K562 (cell line): ENCODE results near the gene TMEM225B. TPM values are rescaled to one million over a fixed set of nuclear protein-coding genes. Genes with fewer than 3 reads are reported as not detected.

ENCODE experiments used
- ADNP ChIP-seq: fragments of 200-800 bp; sonication (Bioruptor generic); IDR thresholded peaks from 2 replicates; pipeline ENCODE4 v1.6.1; 2016; ENCODE audit warnings: missing genetic modification characterization, missing compliant biosample characterization
- BACH1 ChIP-seq: fragments of 200-800 bp; sonication (Bioruptor generic); IDR thresholded peaks from 2 replicates; pipeline ENCODE4 v1.6.1; 2016; ENCODE audit warnings: missing genetic modification characterization, missing compliant biosample characterization
- BHLHE40 ChIP-seq: IDR thresholded peaks from 2 replicates; pipeline ENCODE4 v1.6.1; 2011; ENCODE audit warnings: low read length, improper control_type of control experiment
- ELK1 ChIP-seq: sonication (generic); formaldehyde crosslinking; IDR thresholded peaks from 2 replicates; pipeline ENCODE4 v1.8.1; 2022; ENCODE audit warnings: missing genetic modification reagents
- HLTF ChIP-seq: fragments of 450-650 bp; IDR thresholded peaks from 2 replicates; pipeline ENCODE4 v1.6.1; 2016
- MECOM ChIP-seq: fragments of 250-450 bp; sonication (Bioruptor Pico); IDR thresholded peaks from 2 replicates; pipeline ENCODE4 v1.8.0; 2022; ENCODE audit warnings: inconsistent platforms
- MXD1 ChIP-seq: fragments of 250-450 bp; sonication (Bioruptor Pico); IDR thresholded peaks from 2 replicates; pipeline ENCODE4 v1.8.0; 2021; ENCODE audit warnings: borderline replicate concordance, mild to moderate bottlenecking, moderate library complexity; ENCODE audit not compliant: poor library complexity, severe bottlenecking
- NR1H2 ChIP-seq: sonication (generic); formaldehyde crosslinking; IDR thresholded peaks from 2 replicates; pipeline ENCODE4 v1.4.0; 2020; ENCODE audit warnings: mild to moderate bottlenecking, missing genetic modification reagents
- POLR2AphosphoS5 ChIP-seq: IDR thresholded peaks from 2 replicates; pipeline ENCODE4 v1.6.1; 2011; ENCODE audit warnings: mild to moderate bottlenecking, low read depth, low read length, moderate library complexity; ENCODE audit not compliant: control insufficient read depth, insufficient read depth
- POLR2H ChIP-seq: IDR thresholded peaks from 2 replicates; pipeline ENCODE4 v1.6.1; 2016; ENCODE audit warnings: missing genetic modification characterization, low read depth, mild to moderate bottlenecking, control low read depth, missing compliant biosample characterization, moderate library complexity
- PRMT5 ChIP-seq: sonication (generic); formaldehyde crosslinking; IDR thresholded peaks from 2 replicates; pipeline ENCODE4 v1.5.0; 2020; ENCODE audit warnings: missing genetic modification reagents
- PTBP1 ChIP-seq: fragments of 200-400 bp; formaldehyde crosslinking; IDR thresholded peaks from 2 replicates; pipeline ENCODE4 v1.6.1; 2017; ENCODE audit warnings: low read depth, low read length
- RB1 ChIP-seq: fragments of 450-650 bp; IDR thresholded peaks from 2 replicates; pipeline ENCODE4 v1.6.1; 2017; ENCODE audit warnings: low read depth, mild to moderate bottlenecking
- SMAD2 ChIP-seq: fragments of 150-350 bp; IDR thresholded peaks from 2 replicates; pipeline ENCODE4 v1.6.1; 2014; ENCODE audit warnings: low read depth, mild to moderate bottlenecking, low read length
- XRCC4 ChIP-seq: IDR thresholded peaks from one replicate; pipeline ENCODE4 v1.6.1; 2011; ENCODE audit not compliant: insufficient read depth, insufficient read length; ENCODE audit errors: extremely low read depth
- ZBTB9 ChIP-seq: fragments of 450-650 bp; formaldehyde crosslinking; IDR thresholded peaks from 2 replicates; pipeline ENCODE4 v1.4.0; 2020; ENCODE audit warnings: mild to moderate bottlenecking, moderate library complexity
- ZNF395 ChIP-seq: fragments of 200-800 bp; sonication (Bioruptor generic); IDR thresholded peaks from 2 replicates; pipeline ENCODE4 v1.6.1; 2017; ENCODE audit warnings: missing genetic modification characterization, missing compliant biosample characterization
- ZNF766 ChIP-seq: fragments of 200-800 bp; sonication (Bioruptor generic); conservative IDR thresholded peaks from 2 replicates; pipeline ENCODE4 v1.6.1; 2016; ENCODE audit warnings: missing genetic modification characterization, missing compliant biosample characterization
- ZNF77 ChIP-seq: fragments of 250-450 bp; sonication (Bioruptor Pico); IDR thresholded peaks from 2 replicates; pipeline ENCODE4 v1.5.0; 2020
- polyA plus RNA-seq, 8 experiments: library from polyadenylated mRNA; depleted of rRNA in 4 of 8; stranded (reverse) in 5 of 8; unstranded in 3 of 8; fragments of >200 nt; fragmentation: Nextera tagmentation in 2 of 8; fragmentation: Illumina TruSeq in 1 of 8; extraction: Ambion mirVana in 2 of 8; extraction: Trizol in 1 of 8; gene quantifications; 2 replicates each; pipeline versions ENCODE4 v1.2.1 to v1.2.3, GENCODE V29; 2011 to 2014; ENCODE audit warnings: inconsistent platforms in 1 of 8, missing spikeins in 1 of 8
- total RNA-seq, 7 experiments: library from RNA; depleted of rRNA in 6 of 7; stranded (reverse); fragments of >200 nt in 6 of 7; fragmentation: Illumina TruSeq in 2 of 7; extraction: Trizol in 2 of 7; gene quantifications; 2 replicates each; pipeline versions ENCODE4 v1.2.1 to v1.2.3, GENCODE V29; 2011 to 2021; ENCODE audit warnings: low replicate concordance in 1 of 7

The TMEM225B gene
- total and polyA plus RNA-seq, 9 of the 15 experiments (the other 6 are each of a cell fraction or from before 2014, with no cell fraction given) = 0.08 to 0.73 (median 0.56) TPM

GRCh38 chr7:99616359-99617191, 18.5 kb downstream of the TMEM225B start, which contains the start of gene ZSCAN25 (continued):
- peak; percentile 56; the same call in 1 of the 2 replicates for TF ChIP-seq ZNF395 (CRISPR knock-in tag)
- no peak for TF ChIP-seq ZNF77 (CRISPR knock-in tag)
- no peak for TF ChIP-seq XRCC4
- TF ChIP-seq POLR2AphosphoS5 = peak; percentile 96
- TF ChIP-seq ZNF766 (CRISPR knock-in tag) = peak; percentile 76; the same call in 1 of the 2 replicates
- peak; percentile 86 for TF ChIP-seq RB1
- peak; percentile 66 for TF ChIP-seq BHLHE40
- no peak for TF ChIP-seq SMAD2
- TF ChIP-seq ELK1 (CRISPR knock-in tag) = no peak
- TF ChIP-seq ADNP = peak; percentile 95
- peak; percentile 63; the same call in 1 of the 2 replicates for TF ChIP-seq ZBTB9 (CRISPR knock-in tag)
- TF ChIP-seq POLR2H = peak; percentile 75
- TF ChIP-seq NR1H2 (CRISPR knock-in tag) = peak; percentile 97
- no peak for TF ChIP-seq MECOM (CRISPR knock-in tag)
- no peak for TF ChIP-seq BACH1 (tag)
- 0 out of 2 replicates have a peak, but pooled peaks have one; percentile 29 for TF ChIP-seq PTBP1
- TF ChIP-seq MXD1 = no peak
- no peak for TF ChIP-seq PRMT5 (CRISPR knock-in tag)
- TF ChIP-seq HLTF = peak; percentile 66
